ENCODE measurements around the gene GATAD2A. TPM values are rescaled to one million over a fixed set of nuclear protein-coding genes. Genes with fewer than 3 reads are reported as not detected.

Gene GATAD2A
- total and polyA plus RNA-seq, 8 donors = 9.3 to 119 (median 20.2) TPM

GRCh38 chr19:19544257-19544953 lies 138.9 kb downstream of the GATAD2A start:
- H3K4me1 ChIP-seq = peaks cover 14 to 32% (median 26%) of the 10 kb centered on the region in 4 donors

GRCh38 chr19:19544954-19545591 lies 139.6 kb downstream of the GATAD2A start:
- peaks cover 0 to 7% (median 0%) of the 10 kb centered on the region in 4 donors for H3K9me3 ChIP-seq
- no peaks in the 10 kb centered on the region for H3K36me3 ChIP-seq
- H3K27me3 ChIP-seq = peaks cover 13 to 100% (median 31%) of the 10 kb centered on the region in 3 donors
- DNase-seq = no peak
- H3K4me1 ChIP-seq = peaks cover 13 to 29% (median 21%) of the 10 kb centered on the region in 4 donors
- TF ChIP-seq, protein P1, sequence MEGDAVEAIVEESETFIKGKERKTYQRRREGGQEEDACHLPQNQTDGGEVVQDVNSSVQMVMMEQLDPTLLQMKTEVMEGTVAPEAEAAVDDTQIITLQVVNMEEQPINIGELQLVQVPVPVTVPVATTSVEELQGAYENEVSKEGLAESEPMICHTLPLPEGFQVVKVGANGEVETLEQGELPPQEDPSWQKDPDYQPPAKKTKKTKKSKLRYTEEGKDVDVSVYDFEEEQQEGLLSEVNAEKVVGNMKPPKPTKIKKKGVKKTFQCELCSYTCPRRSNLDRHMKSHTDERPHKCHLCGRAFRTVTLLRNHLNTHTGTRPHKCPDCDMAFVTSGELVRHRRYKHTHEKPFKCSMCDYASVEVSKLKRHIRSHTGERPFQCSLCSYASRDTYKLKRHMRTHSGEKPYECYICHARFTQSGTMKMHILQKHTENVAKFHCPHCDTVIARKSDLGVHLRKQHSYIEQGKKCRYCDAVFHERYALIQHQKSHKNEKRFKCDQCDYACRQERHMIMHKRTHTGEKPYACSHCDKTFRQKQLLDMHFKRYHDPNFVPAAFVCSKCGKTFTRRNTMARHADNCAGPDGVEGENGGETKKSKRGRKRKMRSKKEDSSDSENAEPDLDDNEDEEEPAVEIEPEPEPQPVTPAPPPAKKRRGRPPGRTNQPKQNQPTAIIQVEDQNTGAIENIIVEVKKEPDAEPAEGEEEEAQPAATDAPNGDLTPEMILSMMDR (IDR thresholded peaks at IDR 0.05) = no peak
- TF ChIP-seq EP300 (IDR thresholded peaks at IDR 0.05) = no peak
- no peak for TF ChIP-seq POLR2AphosphoS5 (IDR thresholded peaks at IDR 0.05)
- no peak for TF ChIP-seq POLR2A (IDR thresholded peaks at IDR 0.05)
- 89 to 94% (median 91%) methylated on average over 9 to 53 of the region's 53 CpGs for WGBS, 5 donors
- H3K27ac ChIP-seq = no peak overlapping the region
- intact Hi-C loops (cut with DNase I; ENCODE audit: low total_unique reads) = no loop called here
- H3K4me3 ChIP-seq = no peak overlapping the region

More at GRCh38 chr19:19544257-19544953, 138.9 kb downstream of the GATAD2A start:
- Histone ChIP-seq H3K4me3 (no peak overlapping the region), H3K9me3 (peaks cover 0 to 9% (median 0%) of the 10 kb centered on the region in 4 donors), H3K27me3 (peaks cover 16 to 100% (median 37%) of the 10 kb centered on the region in 3 donors), H3K27ac (no peak overlapping the region), H3K36me3 (no peaks in the 10 kb centered on the region)
- intact Hi-C loops (cut with DNase I; ENCODE audit: low total_unique reads) = no loop called here
- no peak for DNase-seq
- WGBS, 5 donors = 88 to 95% (median 93%) methylated on average over 40 to 75 of the region's 75 CpGs
- TF ChIP-seq EP300 (IDR thresholded peaks at IDR 0.05) (no peak), POLR2AphosphoS5 (IDR thresholded peaks at IDR 0.05) (no peak), POLR2A (IDR thresholded peaks at IDR 0.05) (no peak)
- TF ChIP-seq, protein P1 (IDR thresholded peaks at IDR 0.05) = no peak

- Histone ChIP-seq H3K4me3 (no peak overlapping the region), H3K36me3 (no peaks in the 10 kb centered on the region), H3K27ac (no peak overlapping the region), H3K27me3 (peaks cover 7 to 100% (median 28%) of the 10 kb centered on the region in 3 donors), H3K9me3 (peaks cover 0 to under 1% (median 0%) of the 10 kb centered on the region in 4 donors), H3K4me1 (peaks cover 6 to 23% (median 15%) of the 10 kb centered on the region in 4 donors)
- DNase-seq = no peak
- TF ChIP-seq POLR2A (IDR thresholded peaks at IDR 0.05) (no peak), POLR2AphosphoS5 (IDR thresholded peaks at IDR 0.05) (no peak), EP300 (IDR thresholded peaks at IDR 0.05) (no peak)
- TF ChIP-seq, protein P1 (IDR thresholded peaks at IDR 0.05) = no peak
- intact Hi-C loops (cut with DNase I; ENCODE audit: low total_unique reads) = no loop called here
- WGBS, 5 donors = 94 to 99% (median 97%) methylated on average over 12 to 23 of the region's 23 CpGs
These were observed 140.2 kb downstream of the GATAD2A start for GRCh38 chr19:19545707-19546106.

DNA sequence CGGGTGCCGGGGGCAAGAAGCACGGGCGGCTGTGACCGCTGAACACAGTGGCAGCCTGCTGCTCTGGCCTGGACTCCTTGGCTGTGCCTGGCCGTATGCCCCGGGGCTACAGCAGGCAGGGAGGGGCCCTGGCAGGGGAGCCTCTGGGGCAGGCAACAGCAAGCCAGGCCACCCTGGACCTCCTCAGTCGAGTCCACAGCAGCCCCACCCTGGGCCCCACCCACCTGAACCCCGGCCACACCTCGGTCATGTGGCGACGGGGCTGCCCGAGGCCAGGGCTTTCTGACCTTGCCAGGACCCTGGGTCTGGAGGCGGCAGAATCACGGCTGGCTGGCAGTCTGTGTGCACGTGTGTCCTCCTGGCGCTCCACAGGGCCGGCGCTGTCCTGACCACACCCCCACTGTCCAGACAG lies 141.3 kb downstream of the GATAD2A start:
- no peak for DNase-seq
- 23 to 70% (median 34%) methylated on average over 5 to 19 of the region's 19 CpGs for WGBS, 5 donors
- intact Hi-C loops (cut with DNase I; ENCODE audit: low total_unique reads) = no loop called here

More for the DNA sequence above, 141.3 kb downstream of the GATAD2A start:
- no peaks in the 10 kb centered on the region for H3K36me3 ChIP-seq
- H3K9me3 ChIP-seq = no peaks in the 10 kb centered on the region
- H3K27me3 ChIP-seq = peaks cover 2 to 89% (median 20%) of the 10 kb centered on the region in 3 donors
- TF ChIP-seq POLR2AphosphoS5 (IDR thresholded peaks at IDR 0.05) = no peak
- TF ChIP-seq, protein P1 (IDR thresholded peaks at IDR 0.05) = no peak
- no peak for TF ChIP-seq POLR2A (IDR thresholded peaks at IDR 0.05)
- no peak for TF ChIP-seq EP300 (IDR thresholded peaks at IDR 0.05)
- H3K4me3 ChIP-seq = no peak overlapping the region
- no peak overlapping the region for H3K27ac ChIP-seq
- H3K4me1 ChIP-seq = peaks cover 0 to 12% (median 6%) of the 10 kb centered on the region in 4 donors

Data from stomach (tissue), 9 donors.